OCI-LY7 (cell line): Measurements from ENCODE around the gene CEBPB. TPM values are rescaled to one million over a fixed set of nuclear protein-coding genes. Genes with fewer than 3 reads are reported as not detected.
"Not testable (repeated sequence)": the region's sequence is repeated elsewhere in the genome, so short reads cannot be mapped to it uniquely, and the experiment has no call there.

Source experiments
- BruUV-seq: library from RNA; stranded (reverse); fragments of 400-500 nt; replicated peaks from 2 replicates; lab custom pipeline; 2021; lab: Mats Ljungman, UMichigan
- CTCF ChIA-PET: fragments of 300-600 bp; sonication (Branson Sonifier 250); formaldehyde crosslinking; loops from one replicate; lab custom pipeline; 2022; ENCODE audit warnings: antibody characterized with exemption; ENCODE audit not compliant: unreplicated experiment; lab: Charles Lee
- POLR2A ChIA-PET: fragments of 300-600 bp; sonication (Branson Sonifier 250); formaldehyde crosslinking; loops from one replicate; lab custom pipeline; 2022; ENCODE audit warnings: antibody characterized with exemption; lab: Charles Lee
- DNase-seq: peaks from one replicate; pipeline ENCODE4 v3.0.0-alpha.2; 2015; ENCODE audit warnings: low spot score
- H2AFZ ChIP-seq: fragments of 200-600 bp; sonication (generic), shearing (Covaris generic); 2 replicates; pipeline ENCODE4 v1.6.1; 2014; ENCODE audit warnings: mild to moderate bottlenecking, antibody characterized with exemption, low read length, moderate library complexity
- H3K27ac ChIP-seq: fragments of 200-600 bp; sonication (generic); 2 replicates; pipeline ENCODE4 v1.5.1; 2014; ENCODE audit warnings: mixed run types, low read depth, mild to moderate bottlenecking, moderate library complexity, low read length, inconsistent platforms; ENCODE audit not compliant: poor library complexity, severe bottlenecking
- H3K36me3 ChIP-seq: fragments of 200-600 bp; sonication (generic); 2 replicates; pipeline ENCODE4 v1.6.1; 2014; ENCODE audit warnings: mild to moderate bottlenecking, antibody characterized with exemption, low read length, moderate library complexity, mixed read lengths; ENCODE audit not compliant: insufficient read depth
- H3K4me1 ChIP-seq: fragments of 200-600 bp; sonication (generic); 2 replicates; pipeline ENCODE4 v1.5.1; 2014; ENCODE audit warnings: mild to moderate bottlenecking, low read length; ENCODE audit not compliant: insufficient read depth, poor library complexity, severe bottlenecking
- H3K4me2 ChIP-seq: fragments of 200-600 bp; sonication (generic); 2 replicates; pipeline ENCODE4 v1.6.1; 2014; ENCODE audit warnings: mild to moderate bottlenecking, low read length
- H3K4me3 ChIP-seq: fragments of 200-600 bp; sonication (generic); 2 replicates; pipeline ENCODE4 v1.5.1; 2014; ENCODE audit warnings: mild to moderate bottlenecking, low read depth, low read length; ENCODE audit not compliant: poor library complexity, severe bottlenecking
- H3K79me2 ChIP-seq: fragments of 200-600 bp; sonication (generic); 2 replicates; pipeline ENCODE4 v1.6.1; 2016; ENCODE audit warnings: low read depth, mild to moderate bottlenecking, low read length, moderate library complexity, mixed read lengths; ENCODE audit not compliant: insufficient read depth
- H3K9me2 ChIP-seq: fragments of 200-600 bp; sonication (generic); 2 replicates; pipeline ENCODE4 v1.6.1; 2016; ENCODE audit warnings: mild to moderate bottlenecking, low read length, mixed read lengths; ENCODE audit not compliant: insufficient read depth
- H3K9me3 ChIP-seq: fragments of 200-600 bp; sonication (generic); 2 replicates; pipeline ENCODE4 v1.6.1; 2014; ENCODE audit warnings: mild to moderate bottlenecking, mixed run types, low read length, mixed read lengths
- H4K20me1 ChIP-seq: fragments of 200-600 bp; sonication (generic); 2 replicates; pipeline ENCODE4 v1.6.1; 2014; ENCODE audit warnings: mild to moderate bottlenecking, antibody characterized with exemption, low read length, moderate library complexity, mixed read lengths; ENCODE audit not compliant: insufficient read depth
- EZH2phosphoT487 ChIP-seq: fragments of 200-600 bp; sonication (generic); IDR thresholded peaks from 2 replicates; pipeline ENCODE4 v1.6.1; 2018; ENCODE audit warnings: low read depth, borderline replicate concordance, mild to moderate bottlenecking, mixed run types, antibody characterized with exemption, low read length, moderate library complexity, mixed read lengths
- intact Hi-C: fragments of 100-400 bp; cut with micrococcal nuclease; formaldehyde crosslinking; loops from one replicate; pipeline ENCODE4 v1.10.0; 2022; ENCODE audit not compliant: unreplicated experiment
- total RNA-seq, 2 experiments: library from RNA; depleted of rRNA in 1 of 2; stranded (reverse); fragments of >200 nt in 1 of 2; shearing (Covaris generic) in 1 of 2; gene quantifications; 2 replicates each; pipeline ENCODE4 v1.2.3, GENCODE V29; 2014 to 2022
- TF ChIP-seq, protein P1 (sequence below): fragments of 200-600 bp; sonication (generic); conservative IDR thresholded peaks from 2 replicates; pipeline ENCODE4 v1.5.1; 2014; ENCODE audit warnings: mild to moderate bottlenecking, antibody characterized with exemption, low read length, moderate library complexity, mixed read lengths

Gene CEBPB
- total RNA-seq, 2 experiments from 2014 or later, result 47.6 to 48.4 TPM

DNA sequence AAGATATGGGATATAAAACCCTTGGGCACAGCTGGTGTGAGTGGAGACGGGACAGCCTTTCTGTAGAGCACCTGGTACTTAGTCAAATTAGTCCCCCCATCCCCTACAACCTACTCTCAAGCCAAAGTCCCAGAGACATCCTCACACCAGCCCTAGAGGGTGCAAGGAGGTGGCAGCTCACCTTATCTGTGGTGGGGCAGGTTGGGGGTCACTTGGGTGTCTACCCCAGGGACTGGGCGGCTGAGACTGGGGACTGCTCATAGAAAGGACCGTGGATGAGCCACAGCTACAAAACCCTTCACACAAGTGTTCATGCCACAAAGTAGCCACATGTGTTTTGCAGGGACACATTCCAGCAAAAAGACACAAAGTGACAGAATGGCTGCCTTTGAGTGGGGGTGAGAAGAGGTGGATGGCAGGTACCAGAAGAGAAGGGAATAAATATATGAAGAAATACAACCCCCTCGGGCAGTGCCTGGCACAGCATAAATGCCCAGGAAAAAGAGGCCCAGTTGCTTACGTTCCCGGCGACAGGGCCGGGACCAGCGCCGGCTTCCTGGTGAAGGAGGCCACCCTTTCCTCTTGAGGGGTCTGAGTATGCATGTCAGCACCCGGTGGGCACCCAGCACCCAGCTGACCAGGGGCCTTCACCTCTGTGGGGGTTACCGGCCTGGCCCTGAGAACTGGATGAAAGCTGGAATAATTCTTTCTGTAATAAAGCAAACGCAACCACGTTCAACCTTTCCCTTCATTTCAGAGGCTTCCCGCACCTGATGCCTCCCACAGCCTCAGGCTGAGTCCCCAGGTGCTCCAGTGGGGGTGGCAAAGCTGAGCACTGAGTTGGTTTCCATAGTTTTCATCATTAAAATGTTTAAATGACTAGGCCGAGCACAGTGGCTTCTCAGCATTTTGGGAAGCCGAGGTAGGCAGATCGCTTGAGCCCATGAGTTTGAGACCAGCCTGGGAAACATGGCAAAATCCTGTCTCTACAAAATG, 14.4 kb upstream of the CEBPB start:
- POLR2A ChIA-PET, result no interaction called here
- BruUV-seq, result no TSS peak

DNA sequence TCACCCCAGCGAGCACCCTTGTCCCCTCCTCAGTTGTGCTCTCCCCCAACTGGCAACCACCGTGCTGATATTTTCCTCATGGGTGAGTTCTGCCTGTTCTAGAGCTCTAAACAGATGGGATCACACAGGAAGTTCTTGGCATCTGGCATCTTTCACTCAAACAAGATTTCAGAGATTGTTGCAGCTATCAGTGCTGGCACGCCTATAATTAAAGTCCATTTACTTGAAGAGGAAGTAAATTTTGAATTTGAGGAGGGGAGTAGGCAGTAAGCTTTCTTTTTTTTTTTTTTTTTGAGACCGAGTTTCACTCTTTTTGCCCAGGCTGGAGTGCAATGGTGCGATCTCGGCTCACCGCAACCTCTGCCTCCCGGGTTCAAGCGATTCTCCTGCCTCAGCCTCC, 12.0 kb upstream of the CEBPB start:
- not testable (repeated sequence) for H4K20me1 ChIP-seq, H3K36me3 ChIP-seq, H3K79me2 ChIP-seq, H3K27ac ChIP-seq, DNase-seq, H3K4me2 ChIP-seq, H3K4me1 ChIP-seq, H3K9me3 ChIP-seq, H3K4me3 ChIP-seq, H3K9me2 ChIP-seq, H2AFZ ChIP-seq, BruUV-seq
- CTCF ChIA-PET, result interaction anchor here (0.6 kb wide), 1 partner anchor 346 kb away, joined by 3 read pairs; no protein-coding TSS in a partner anchor
- POLR2A ChIA-PET, result interaction anchor here (0.6 to 0.7 kb wide), 3 partner anchors 13 to 701 kb away, joined by 3 to 4 read pairs (median 3); no protein-coding TSS in a partner anchor
- intact Hi-C loops, result loop anchor here (1.0 to 5.0 kb wide), 3 partner anchors 58 to 199 kb away; no protein-coding TSS in a partner anchor

More for the DNA sequence above, 14.4 kb upstream of the CEBPB start:
- Histone ChIP-seq H3K9me2 (no peaks in the 10 kb centered on the region), H3K36me3 (no peaks in the 10 kb centered on the region), H3K79me2 (no peaks in the 10 kb centered on the region), H3K27ac (no peak overlapping the region), H3K9me3 (no peaks in the 10 kb centered on the region), H3K4me2 (no peak overlapping the region), H3K4me3 (no peak overlapping the region), H3K4me1 (no peaks in the 10 kb centered on the region), H4K20me1 (no peaks in the 10 kb centered on the region), H2AFZ (no peak overlapping the region)
- TF ChIP-seq, protein P1, sequence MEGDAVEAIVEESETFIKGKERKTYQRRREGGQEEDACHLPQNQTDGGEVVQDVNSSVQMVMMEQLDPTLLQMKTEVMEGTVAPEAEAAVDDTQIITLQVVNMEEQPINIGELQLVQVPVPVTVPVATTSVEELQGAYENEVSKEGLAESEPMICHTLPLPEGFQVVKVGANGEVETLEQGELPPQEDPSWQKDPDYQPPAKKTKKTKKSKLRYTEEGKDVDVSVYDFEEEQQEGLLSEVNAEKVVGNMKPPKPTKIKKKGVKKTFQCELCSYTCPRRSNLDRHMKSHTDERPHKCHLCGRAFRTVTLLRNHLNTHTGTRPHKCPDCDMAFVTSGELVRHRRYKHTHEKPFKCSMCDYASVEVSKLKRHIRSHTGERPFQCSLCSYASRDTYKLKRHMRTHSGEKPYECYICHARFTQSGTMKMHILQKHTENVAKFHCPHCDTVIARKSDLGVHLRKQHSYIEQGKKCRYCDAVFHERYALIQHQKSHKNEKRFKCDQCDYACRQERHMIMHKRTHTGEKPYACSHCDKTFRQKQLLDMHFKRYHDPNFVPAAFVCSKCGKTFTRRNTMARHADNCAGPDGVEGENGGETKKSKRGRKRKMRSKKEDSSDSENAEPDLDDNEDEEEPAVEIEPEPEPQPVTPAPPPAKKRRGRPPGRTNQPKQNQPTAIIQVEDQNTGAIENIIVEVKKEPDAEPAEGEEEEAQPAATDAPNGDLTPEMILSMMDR, result no peak
- intact Hi-C loops, result loop anchor here (5.0 kb wide), 1 partner anchor 104 kb away; no protein-coding TSS in a partner anchor
- no peak for DNase-seq
- CTCF ChIA-PET, result no interaction called here

DNA sequence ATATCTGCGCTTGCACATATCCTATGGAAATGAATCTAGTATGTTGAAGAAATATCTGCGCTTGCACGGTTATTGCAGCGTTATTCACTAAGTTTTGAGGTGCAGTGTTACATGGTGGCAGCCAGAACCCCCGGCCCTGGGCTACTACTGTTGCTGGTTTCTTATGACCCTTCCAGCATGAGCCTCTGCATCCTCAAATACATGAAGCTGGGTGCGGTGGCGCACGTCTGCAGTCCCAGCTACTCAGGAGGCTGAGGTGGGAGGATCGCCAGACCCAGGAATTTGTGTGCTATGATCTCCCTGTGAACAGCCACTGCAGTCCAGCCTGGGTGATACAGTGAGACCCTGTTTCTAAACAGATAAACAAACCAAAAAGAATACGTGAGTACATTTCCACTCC, 9.3 kb upstream of the CEBPB start:
- no peaks in the 10 kb centered on the region for H3K9me2 ChIP-seq
- ChIA-PET POLR2A (no interaction called here), CTCF (no interaction called here)
- H3K4me2 ChIP-seq, result no peak overlapping the region
- no peaks in the 10 kb centered on the region for H4K20me1 ChIP-seq
- H3K4me1 ChIP-seq, result no peaks in the 10 kb centered on the region
- H3K4me3 ChIP-seq, result no peak overlapping the region
- H3K27ac ChIP-seq, result no peak overlapping the region
- H3K36me3 ChIP-seq, result no peaks in the 10 kb centered on the region
- intact Hi-C loops, result no loop called here
- no peaks in the 10 kb centered on the region for H3K79me2 ChIP-seq
- BruUV-seq, result no TSS peak
- H2AFZ ChIP-seq, result no peak overlapping the region
- DNase-seq, result no peak
- H3K9me3 ChIP-seq, result no peaks in the 10 kb centered on the region
- TF ChIP-seq, protein P1, result no peak
- TF ChIP-seq EZH2phosphoT487, result no peak
